GM19438 (cell line): ENCODE results near the gene DAO.

Experiments
- ATAC-seq: cut with Tn5 transposase; IDR thresholded peaks from one replicate; pipeline ENCODE4 v1.9.1; 2021; ENCODE audit warnings: low read depth; ENCODE audit not compliant: unreplicated experiment

Gene DAO

DNA sequence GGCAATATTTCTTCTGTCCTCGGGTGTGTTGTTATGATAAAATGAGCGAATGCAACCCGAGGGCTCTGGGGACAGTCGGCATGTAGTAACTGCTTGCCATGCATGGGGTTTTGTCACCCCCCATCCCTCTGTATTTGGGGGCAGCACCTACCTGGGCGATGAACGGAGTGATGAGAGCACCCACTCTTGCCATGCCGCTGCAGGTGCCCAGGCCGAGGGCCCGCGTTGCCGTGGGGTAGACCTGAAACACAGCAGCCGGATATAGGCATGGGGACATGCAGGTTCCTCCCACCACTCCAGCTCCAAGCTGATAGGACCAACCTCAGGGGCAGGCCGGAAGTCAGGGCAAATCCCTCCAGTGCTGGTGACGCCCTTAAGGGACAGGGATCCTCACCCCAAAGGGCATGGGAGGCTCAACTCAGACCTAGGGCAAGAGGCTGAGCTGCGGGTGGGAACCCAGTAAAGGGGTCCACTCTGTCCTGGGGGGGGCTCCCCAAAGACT, 35.8 kb downstream of the DAO start:
- ATAC-seq: no peak

DNA sequence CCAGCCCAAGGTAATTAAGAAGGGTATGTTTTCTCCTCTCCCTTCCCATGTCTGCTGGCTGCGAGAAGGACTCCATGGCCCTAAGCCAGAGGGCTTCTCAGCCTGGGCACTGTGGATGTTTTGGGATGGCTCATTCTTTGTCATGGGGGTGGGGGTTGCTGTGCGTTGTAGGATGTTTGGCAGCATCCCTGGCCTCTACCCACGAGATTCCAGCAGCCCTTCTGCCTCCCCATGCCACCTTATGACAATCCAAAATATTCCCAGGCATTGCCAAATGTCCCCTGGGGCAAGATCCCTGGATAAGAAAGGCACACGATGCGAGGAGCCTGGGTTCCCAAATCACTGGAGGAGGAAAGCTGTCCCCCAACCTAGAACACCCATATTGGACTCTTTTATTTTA, 36.4 kb downstream of the DAO start:
- ATAC-seq: no peak

DNA sequence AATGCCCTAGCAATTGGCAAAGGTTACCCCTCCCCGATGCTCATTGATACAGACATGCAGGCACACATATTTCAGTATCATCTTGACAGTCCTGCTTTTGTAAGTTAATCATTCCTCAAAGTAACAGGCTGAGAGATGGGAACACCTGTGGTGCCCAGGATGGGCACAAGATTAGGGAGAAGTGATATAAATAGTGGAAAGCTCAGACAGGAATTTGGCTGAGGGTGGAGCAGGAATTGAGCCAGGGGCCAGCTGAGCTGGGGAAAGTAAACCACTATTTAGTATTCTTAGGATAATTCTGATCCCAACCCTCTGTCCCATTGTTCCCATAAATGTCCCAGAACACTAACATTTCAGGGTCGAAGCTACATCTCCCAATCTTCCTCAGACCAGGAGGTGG, 38.3 kb downstream of the DAO start:
- ATAC-seq: no peak

DNA sequence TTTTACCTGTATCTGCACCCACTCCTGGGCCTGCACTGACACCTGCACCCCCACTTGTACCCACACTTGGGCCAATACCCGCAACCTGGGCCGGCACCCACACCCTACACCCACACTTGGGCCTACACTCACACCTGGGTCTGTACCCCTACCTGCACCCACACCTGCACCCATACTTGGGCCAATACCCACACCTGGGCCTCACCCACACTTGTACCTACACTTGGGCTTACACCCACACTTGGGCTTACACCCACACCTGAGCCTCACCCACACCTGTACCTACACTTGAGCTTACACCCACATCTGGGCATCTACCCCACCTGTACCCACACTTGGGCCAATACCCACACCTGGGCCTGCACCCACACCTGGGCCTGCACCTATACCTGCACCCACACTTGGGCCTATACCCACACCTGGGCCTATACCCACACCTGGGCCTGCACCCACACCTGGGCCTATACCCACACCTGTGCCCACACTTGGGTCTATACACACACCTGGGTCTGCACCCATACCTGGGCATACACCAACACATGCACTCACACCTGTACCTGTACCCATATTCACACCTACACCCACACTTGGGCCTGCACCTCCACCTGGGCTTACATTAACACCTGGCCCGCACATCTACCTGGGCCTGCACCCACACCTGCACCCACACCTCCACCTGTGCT, 39.2 kb downstream of the DAO start:
- no peak for ATAC-seq

DNA sequence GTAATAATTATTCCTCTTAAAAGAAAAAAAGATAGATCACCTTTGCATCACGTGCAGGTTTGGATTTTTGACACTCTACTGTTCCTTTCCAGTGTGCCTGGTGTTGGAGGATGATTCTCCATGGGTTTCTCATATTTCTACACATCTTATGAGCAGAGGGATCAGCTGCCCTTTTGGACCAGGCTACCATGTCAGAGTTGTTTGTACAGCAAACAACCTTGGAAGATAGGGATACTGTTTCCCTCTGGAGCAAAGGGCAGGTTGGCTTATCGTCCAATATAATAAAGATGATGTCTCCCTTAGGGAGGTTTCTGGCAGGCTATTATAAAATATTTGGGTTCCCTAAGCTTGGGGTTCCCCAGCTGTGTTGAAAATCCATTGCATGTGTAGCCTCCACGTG, 42.1 kb downstream of the DAO start:
- ATAC-seq: no peak

DNA sequence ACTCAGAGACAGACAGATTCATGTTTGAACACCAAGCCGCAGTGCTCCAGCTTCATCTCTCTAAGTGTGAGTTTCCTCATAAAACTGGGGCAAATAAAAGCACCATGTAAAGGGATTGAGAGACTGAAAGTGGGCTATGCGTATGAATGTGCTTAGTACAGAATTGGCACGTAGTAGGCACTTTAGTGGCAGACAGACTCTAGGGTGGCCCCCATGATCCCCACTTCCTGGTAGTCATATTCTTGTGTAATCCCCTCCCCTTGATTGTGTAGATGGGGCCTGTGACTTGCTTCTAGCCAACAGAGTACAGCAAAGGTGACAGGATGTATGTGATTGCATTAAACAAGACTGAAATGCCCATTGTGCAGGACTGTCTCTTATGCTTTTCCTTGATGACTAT, 43.0 kb downstream of the DAO start:
- no peak for ATAC-seq

DNA sequence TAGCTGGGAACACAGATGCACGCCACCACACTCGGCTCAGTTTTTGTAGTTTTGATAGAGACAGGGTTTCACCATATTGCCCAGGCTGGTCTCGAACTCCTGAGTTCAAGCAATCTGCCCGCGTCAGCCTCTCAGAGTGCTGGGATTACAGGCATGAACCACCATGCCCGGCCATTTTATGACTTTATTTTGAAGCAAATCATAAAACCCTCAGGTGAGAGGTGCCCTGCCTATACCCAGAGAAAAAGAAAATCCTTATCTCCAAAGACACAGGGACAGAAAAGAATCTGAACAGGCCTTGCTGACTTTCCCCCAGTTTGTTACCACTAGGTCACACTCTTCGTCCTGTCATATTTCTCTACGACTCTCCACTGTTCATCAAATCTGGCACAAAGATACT, 48.8 kb downstream of the DAO start:
- ATAC-seq: no peak

DNA sequence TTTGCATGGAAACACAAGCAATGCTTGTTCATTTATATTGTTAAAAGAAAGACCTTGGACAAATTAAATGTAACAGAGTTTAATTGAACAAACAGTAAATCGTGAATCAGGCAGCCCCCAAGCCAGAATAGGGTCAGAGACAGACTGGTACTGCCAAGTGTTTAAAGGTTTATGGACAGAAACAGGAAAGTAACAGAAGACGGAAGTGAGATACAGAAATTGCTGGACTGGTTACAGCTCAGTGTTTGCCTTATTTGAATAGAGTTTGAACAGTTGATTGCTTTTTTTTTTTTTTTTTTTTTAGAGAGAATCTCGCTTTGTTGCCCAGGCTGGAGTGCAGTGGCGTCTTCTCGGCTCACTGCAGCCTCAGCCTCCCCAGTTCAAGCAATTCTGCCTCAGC, 50.3 kb downstream of the DAO start:
- ATAC-seq: no peak

DNA sequence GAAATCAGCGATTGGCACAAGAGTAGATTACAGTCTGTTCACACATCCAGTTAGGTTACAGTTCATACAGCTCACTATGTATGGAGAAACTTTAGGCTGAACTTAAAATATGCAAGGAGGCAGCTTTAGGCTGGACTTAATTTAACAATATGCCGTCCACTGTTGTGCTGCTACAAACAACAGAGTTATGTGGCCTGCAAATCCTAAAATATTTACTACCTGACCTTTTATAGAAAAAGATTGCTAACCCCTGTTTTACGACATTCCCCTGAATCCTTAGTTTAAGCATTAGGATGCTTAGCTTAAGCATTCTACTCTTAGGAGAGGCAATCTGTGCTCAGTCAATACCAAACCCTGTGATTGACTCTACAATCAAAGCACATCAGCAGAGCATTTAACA, 50.9 kb downstream of the DAO start:
- no peak for ATAC-seq

DNA sequence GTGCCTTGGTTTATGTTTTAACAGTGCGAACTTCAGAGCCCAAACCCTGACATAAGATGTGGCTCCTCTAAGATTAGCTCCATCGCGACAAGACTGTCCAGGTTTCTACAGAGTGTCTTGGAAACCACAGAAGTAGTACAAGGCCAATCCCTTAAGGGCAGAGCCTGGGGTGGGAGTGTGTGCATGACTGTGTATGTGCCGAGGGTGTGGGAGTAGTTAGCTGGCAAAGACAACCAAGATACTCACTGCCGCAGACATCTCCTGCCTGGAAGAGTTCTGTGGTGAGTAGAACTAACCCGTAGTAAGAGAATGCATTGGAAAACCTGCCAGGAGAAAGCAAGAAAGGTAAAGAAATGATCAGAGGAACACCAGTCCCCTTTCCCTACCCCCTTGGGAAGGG, 54.1 kb downstream of the DAO start:
- no peak for ATAC-seq

DNA sequence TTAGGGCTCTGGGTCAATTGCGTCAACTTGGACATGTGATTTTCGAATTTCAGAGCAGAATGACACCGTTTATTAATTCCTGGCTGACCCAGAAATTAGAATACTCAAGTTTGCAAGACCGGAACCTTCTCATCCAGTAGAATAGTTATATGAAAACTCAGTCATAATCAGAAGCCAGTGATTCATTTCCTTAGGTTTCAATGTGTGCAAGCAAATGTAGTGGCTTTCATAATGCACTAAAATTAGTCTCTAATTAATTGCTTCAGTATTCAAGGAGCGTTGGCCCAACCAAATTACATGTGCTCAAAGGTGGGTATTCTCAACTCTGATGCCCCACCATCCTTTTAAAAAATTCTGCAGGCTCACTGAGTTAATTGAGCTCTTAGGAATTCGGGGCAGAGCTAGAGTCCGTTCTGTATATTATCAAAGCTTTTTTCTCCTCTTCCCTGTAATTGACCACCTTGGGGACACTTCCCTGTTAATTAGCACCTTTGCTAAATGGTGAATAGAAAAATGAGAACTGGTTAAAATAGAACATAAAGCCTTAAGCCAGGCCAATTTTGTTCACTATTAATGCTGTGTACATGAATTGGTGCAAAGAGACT, 55.4 kb downstream of the DAO start:
- no peak for ATAC-seq

DNA sequence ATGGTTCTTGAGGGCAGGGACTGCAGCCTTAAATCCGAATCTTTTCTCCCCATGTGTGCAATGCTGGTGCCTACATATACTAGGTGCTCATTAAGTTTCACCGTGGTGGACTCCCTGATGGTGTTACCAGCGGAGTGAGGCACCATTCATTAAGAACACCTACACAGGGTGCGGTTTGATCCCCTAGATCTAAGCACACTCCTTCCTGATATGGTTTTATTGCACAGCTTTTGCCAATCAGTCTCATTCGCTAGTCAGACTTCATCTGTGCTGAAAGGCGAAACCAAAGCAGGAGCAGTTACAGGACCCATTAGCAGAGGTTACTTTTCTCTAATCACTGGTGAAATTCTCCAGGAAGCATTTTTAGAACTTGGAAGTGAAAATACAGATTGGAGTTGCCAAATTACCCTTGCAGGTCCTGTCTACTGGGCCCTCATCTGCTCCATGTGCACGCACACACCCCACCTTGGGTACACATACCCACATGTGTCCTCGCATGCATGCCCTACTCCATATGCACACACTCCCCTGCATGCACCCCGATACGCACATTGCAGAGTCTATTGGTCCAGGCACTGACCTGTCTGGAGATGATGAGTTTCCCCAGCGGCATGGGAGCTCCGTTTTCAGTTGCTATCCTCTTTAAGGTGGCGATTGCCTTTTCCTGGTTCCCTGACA, 58.5 kb downstream of the DAO start:
- ATAC-seq: no peak

DNA sequence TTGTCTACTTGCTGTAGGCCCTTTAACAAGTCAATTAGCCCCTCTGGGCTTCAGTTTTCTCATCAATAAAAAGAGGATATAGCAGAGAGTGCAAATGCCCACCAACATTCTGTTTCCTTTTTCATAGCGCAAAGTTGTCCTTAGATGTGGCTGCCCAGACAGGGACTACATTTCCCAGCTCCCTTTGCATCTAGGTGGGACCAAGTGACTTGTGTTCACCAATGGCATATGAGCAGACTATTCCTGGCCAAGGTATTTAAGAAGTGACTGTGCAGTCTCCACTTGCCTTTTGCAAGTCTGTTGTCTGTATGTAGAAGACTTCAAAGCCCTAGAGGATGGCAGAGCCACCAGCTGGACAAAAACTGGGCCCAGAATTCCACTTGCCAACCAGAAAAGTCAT, 59.7 kb downstream of the DAO start:
- no peak for ATAC-seq

DNA sequence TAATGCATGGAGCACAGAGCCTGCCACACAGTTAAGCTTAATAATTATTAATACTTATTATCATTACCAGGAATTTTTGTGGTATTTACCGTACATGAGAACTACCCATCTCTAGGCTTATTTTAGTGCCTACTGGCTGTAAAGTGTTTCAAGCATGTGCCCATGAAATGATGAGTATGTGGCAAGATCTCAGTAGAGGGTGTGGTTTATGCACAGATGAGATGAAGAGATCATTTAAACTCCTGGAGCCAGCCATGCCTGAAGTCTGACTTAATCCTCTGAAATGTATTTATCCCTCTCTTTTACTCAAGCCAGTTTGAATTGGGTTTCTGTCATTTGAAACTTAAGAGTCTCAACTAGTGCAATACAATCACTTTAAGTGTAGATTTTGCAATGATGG, 60.2 kb downstream of the DAO start:
- ATAC-seq: no peak

DNA sequence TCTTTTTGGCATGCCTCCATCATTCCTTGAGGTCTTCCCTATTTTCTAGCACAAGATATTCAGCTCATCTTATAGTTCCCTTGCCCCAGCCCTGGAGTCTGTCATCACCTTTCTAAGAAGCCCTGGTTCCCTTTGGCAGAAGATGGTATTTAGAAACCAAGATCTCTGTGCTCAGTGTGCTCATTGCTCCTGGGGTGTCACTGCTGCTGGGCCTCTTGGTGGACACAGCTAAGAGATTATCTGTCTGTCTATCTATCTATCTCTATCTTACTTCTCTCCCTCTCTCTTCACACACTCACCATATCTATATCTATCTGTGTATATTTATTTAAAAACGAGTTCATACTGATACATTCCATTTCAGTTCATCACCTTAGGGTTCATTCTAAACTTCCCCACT, 67.2 kb downstream of the DAO start:
- no peak for ATAC-seq

DNA sequence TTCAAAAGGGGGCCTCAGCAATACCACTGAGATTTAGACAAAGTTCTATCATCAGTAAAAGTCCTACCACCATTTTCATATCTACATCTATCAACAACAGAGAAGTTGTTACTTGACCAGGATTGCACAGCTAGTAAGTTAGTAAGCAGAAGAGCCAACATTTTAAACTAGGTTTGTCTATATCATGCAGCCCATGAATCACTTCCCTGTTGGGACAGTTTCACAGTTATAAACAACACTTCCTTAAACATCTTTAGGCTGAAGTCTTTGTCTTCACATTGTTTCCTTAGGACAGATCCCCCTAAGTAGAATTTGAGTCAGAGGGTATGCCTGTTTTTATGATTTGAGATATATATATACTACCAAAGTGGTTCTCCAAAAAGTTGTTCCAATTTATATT, 68.5 kb downstream of the DAO start:
- no peak for ATAC-seq

DNA sequence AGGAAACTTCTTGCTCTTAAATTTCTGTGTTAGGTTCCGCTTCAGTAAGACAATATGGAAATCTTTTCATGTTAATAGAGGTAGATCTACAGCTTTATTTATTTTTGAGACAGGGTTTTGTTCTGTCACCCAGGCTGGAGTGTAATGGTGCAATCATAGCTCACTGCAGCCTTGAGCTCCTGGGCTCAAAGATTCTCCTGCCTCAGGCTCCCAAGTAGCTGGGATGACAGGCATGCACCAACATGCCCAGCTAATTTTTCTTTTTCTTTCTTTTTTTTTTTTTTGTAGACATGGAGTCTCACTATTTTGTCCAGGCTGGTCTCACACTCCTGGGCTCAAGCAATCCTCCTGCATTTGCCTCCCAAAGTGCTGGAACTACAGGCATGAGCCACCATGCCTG, 70.1 kb downstream of the DAO start:
- no peak for ATAC-seq
